ENCODE data around the gene ASTN2.

DNA sequence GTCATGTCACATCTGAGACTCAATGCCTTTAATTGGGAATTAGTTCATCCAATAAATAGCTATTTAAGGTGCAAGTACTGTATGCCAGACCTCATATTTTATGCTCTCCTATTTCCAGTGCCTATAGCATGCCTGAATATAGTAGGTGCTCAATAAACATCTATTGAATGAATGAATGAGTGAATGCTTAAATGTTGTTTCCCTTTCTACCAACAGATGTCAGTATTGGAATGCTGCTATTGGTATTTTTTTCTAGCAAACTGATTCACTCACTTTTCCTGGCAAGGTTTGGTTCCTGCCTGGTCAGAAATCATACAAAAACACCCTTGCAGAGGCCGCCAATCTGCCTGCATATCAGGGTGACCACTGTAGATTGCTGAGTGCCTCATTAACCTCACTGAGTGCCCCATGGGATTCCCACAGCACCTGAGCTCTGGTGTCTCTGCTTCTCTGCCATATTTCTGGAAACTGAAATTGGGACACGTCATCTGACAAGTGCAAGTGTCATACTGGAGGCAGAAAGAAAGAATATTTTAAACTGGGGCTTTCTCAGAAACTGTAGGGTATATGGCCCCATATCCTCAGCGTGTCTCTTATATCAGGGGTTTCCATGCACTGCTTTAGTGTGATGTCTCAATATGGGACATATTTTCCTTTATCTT, 368.1 kb downstream of the ASTN2 start:
- TF ChIP-seq, protein P1, sequence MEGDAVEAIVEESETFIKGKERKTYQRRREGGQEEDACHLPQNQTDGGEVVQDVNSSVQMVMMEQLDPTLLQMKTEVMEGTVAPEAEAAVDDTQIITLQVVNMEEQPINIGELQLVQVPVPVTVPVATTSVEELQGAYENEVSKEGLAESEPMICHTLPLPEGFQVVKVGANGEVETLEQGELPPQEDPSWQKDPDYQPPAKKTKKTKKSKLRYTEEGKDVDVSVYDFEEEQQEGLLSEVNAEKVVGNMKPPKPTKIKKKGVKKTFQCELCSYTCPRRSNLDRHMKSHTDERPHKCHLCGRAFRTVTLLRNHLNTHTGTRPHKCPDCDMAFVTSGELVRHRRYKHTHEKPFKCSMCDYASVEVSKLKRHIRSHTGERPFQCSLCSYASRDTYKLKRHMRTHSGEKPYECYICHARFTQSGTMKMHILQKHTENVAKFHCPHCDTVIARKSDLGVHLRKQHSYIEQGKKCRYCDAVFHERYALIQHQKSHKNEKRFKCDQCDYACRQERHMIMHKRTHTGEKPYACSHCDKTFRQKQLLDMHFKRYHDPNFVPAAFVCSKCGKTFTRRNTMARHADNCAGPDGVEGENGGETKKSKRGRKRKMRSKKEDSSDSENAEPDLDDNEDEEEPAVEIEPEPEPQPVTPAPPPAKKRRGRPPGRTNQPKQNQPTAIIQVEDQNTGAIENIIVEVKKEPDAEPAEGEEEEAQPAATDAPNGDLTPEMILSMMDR (IDR thresholded peaks at IDR 0.05) = no peak
- no peak for TF ChIP-seq EP300 (IDR thresholded peaks at IDR 0.05)
- no peak for TF ChIP-seq POLR2A (IDR thresholded peaks at IDR 0.05)
- TF ChIP-seq POLR2AphosphoS5 (IDR thresholded peaks at IDR 0.05) = no peak
